Medulla oblongata (tissue), 1 donor: ENCODE measurements around the gene AMBN.
"Not testable (repeated sequence)": the region's sequence is repeated elsewhere in the genome, so short reads cannot be mapped to it uniquely, and the experiment has no call there.

Experiments
- DNase-seq: peaks from one replicate; pipeline ENCODE4 v3.0.0-alpha.2; 2015; ENCODE audit errors: extremely low spot score

Gene AMBN

DNA sequence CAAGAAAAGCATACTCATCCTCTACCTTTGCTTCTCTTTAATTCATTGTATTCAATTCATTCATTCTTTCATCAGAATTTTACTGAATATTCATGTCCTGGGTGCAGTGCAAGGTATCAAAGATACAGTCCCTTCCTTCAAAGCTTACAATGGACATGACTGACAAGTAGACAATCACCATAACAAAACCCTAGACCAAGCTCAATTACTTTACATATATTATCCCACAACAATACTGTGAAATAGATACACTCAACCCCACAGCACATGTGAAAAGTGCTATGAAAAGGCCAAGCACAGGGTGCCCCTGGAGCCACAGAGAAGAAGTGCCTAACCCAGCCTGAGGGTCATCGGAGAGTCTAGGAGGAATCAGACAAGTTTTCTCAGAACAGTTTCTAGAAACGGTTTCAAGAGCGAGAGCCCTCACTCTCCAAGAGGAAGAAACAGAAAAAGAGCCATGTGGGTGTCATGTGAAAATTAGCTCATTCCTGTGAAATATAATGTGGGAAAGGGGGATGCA is 15.3 kb downstream of the AMBN start:
- no peak for DNase-seq

DNA sequence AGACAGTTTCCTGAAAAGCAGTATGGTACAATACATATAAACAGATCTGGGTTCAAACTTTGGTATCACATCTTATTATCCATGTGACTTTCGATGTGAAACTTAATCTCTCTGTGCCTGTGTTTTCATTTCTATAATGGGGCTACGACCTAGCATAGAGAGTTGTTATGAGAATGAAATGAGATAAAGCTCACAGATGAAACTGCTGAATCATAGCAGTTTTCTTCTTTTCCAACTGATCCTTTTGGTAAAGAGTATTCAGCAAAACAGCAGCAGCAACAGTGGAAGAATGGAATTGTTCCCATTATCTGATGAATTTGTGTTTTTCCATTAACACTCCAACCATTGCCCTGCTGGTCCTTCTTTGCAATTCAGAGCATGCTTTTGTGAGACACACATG is 16.3 kb downstream of the AMBN start:
- DNase-seq: no peak

DNA sequence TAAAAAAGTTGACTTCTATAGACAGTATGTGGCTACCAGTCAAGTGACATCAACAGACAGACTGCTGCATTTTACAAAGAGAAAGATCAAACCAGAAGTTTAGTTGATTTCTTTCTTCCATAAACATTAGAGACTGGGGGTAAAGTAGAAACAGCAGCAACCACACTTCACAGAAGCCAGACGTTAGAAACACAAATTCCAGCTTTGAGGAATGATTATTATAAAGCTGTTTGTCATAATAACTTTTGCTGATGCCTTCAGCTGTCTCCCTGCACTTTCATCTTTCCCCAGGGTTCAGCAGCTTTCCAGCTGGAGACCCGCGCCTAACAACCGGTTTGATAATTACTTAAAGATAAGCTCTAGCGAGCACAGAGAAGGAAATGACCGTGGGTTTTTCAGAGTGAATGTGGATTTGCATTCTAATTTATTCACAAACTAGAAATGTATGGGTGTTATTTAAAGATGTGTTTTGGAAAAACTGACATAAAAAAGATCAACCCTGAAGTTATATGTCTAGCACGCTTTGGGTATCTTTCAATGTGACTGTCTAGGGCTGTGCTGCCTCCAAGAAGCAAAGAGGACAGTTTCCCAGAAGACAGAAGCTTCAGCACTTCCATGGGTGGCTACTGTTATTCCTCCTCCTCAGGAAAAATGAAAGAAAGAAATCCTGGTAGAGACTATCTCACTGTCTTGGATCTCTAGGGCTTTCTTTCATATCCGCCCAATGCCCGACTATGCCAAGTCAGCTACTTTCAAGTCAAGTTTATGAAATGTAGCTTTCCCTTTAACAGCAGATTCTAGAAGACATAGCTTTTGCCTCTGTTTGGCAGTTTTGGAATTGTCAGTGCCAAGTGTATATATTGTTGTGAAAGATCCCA is 21.5 kb downstream of the AMBN start:
- DNase-seq: no peak

DNA sequence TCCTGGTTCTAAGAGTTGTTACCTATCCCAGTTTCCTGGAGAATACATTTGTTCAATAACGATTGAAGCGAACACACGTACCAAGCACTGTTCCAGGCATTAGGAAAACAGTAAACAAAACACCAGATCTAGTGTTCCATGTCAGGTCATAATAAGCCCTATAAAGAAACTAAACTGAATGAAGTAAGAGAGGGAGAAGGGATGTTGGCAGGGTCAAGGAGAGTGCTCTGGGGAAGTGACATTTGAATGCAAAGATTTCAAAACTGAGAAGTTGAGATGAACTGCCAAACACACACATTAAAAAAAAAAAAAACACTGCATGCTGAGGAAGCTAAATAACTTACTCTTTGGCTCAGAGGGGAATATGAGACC is 22.1 kb downstream of the AMBN start:
- DNase-seq: no peak

DNA sequence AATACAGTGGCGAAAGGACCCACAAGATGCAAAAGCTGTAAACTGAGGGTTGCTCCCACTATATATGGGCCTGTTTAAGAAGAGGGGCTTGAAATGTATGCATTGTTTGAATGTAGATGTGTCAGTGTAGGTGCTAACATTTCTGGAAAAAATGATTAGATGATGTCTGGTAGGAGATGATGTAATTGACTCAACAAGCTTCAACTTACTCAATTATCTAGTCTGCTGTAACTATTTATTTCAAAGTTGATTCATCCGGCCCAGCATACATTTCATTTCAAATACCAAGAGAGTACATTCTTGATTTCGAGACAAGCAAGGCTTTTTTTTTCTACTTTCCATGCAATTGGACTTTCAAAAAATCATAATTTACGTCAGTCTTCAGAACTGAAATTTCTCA is 27.2 kb downstream of the AMBN start:
- DNase-seq: no peak

DNA sequence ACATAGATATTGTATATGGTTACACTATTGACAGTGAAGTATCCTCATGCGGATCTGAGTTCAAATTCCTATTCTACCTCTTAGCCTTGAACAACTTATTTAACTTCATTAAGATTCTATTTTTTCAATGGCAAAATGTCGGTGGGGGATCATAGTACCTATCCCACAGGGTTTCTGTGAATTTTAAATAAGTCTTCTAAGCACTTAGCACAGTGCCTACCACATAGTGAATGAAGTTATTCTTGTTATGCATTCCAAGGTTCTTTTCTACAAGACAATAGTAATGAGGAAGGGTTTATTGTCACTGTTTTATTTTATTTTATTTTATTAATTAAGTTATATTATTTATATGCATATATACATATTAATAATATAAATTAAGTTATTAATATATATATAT is 27.7 kb downstream of the AMBN start:
- no peak for DNase-seq

DNA sequence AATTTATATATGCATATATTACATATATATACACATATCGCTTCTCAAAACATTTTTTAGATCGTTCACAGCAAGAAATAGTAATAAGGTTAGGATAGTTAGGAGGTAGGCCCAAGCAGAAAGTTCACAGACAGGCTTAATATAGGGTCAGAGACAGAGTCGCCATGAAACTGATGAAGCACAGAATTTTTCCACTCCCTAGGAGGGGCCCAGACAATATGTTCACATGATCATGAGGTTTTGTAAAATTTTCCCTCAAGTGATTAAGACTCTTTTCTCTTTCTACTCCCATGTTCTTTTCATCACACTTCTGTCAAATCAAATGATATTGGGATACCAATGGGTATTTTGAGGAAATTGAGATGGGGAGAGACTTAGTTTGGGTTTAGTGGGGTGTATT is 31.3 kb downstream of the AMBN start:
- DNase-seq: no peak

DNA sequence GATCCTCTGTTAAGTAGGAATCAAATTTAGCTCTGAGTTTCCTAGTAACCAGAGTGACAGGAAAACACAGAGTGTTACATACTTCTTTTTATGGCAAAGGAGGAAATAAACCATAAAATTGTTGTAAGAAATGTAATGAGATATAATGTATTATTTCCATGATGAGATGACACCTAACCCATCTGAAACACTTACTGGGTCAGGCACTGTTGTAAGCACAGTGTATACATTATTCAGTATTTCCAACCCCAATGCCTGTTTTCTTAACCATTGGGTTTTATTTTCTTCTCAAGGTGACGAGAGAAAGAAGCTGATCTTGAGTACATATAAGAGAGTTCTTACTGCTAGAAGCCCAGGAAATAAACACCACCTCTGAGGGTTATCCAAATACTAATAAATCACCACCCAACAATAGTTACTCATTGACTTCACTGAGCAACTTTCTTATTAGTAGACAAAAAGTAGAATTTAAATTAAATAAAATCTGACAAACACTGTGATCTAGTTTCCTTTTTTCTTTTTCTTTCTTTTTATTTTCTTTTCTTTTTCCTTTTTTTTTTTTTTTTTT is 32.3 kb downstream of the AMBN start:
- no peak for DNase-seq

DNA sequence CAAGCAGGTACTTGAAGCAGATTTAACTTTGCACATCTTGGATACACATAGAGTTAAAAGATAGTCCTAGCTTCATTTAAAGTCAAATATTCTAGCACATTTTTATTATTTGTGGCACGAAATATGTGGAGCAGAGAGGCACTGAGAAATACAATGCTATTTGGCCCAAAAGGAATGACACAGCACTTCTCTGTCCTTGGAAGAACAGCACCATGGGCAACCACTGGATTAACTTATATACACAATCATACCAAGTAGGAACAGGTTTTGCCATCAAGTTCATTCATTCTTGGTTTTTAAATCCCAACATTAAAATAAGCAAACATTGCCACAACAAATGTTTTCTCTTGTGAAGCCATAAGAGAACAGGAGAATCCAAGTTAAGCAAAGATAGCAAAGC is 35.6 kb downstream of the AMBN start:
- DNase-seq: no peak

DNA sequence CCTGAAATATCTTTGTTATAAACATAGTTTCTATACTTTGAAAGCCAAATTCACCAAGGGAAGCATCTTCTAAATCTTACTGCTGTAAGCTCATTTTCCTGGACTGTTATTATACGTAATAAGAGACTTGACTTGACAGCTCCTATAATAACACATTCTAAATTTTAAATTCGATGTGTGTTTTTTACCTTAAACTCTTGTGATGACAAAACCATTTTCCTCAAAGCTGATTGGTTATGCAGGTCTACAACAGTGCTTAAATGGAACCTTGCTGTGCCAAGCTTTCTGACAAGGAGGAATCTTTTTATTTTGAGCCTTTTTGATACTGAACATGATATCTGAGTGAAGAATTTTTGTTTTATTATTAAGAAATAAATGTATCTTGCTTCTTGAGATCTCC is 36.4 kb downstream of the AMBN start, which contains the start of gene ENAM:
TSS of gene ENAM (plus strand) at position 301 of the 400 bp plus-strand sequence. CDS start 757 bp downstream, outside the sequence.
- no peak for DNase-seq

DNA sequence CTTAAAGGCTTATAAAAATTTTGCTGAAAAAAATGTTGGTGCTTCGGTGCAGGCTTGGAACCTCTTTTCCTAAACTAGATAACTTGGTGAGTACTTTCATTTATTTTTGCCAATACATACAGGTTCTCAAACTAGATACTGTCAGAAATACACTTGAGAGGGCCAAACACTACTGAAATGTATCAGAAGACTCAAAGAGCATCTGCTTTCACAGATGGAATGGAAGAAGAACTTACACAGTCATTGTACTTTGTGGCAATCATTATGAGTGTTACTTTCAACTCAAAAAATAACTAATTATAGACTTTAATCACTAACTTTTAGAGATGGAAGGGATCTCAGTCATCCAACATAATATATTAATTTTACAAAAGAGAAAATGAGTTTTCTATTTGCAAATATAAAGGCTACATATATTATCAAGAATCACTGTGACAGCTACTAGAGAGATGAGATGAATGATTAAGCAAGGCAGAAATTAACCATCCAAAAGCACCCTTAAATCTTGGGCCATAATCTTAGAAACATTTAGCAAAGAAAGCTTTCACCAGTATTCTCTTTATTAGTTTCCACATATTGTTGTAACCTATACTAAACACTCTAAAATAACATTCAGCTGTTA is 37.5 kb downstream of the AMBN start:
- no peak for DNase-seq

DNA sequence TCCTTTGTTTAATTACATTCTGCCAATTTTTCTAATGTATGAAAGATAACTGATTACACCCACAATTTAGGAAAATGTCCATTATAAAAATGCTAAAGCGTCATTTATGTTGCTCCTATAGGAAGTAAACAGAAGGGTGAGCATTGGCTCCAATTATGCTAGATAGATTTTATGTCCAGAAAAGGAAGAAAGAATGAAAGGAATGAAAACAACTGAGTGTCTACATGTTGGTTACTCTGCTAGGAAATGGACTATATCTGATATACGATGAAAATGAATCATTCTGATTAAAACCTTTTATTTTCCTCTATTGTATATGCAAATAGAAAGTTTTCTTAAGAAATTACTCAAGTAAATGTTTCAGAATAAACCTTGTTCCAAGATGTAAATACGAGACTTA is 38.1 kb downstream of the AMBN start:
- no peak for DNase-seq

DNA sequence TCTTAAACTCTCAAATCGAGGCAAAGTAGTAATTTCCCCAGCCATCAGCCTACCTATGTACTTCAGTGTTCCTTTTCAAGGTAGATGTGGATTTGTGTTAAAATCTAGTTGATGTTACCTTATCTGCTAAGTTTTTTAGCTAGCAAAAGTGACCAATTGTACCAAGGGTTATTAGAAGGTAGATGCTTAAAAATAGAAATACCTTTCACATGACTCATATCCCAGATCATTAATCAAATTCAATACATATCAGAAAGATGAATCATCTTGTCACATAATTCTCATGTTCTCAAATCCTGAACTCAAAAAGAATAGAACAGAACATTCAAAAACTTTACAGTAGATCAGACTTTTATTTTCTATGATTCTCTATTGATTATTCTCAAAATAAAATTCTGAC is 40.0 kb downstream of the AMBN start:
- no peak for DNase-seq

DNA sequence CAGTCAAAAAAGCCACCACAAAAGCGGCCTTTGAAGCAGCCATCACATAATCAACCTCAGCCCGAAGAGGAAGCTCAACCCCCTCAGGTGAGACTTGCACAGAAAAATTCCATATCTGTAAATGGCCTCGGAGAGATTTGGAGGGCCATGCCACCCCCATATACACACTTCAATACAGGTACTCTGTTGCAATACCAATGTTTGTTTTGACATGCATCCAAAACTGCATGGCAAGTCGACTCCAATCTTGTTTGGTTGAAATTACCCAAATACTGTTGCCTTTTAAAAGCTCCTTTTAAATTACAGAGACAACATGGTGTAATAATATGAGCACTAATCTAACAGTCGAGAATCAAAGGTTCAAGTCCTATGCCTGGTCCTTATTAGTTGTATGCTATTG is 42.4 kb downstream of the AMBN start:
- no peak for DNase-seq

DNA sequence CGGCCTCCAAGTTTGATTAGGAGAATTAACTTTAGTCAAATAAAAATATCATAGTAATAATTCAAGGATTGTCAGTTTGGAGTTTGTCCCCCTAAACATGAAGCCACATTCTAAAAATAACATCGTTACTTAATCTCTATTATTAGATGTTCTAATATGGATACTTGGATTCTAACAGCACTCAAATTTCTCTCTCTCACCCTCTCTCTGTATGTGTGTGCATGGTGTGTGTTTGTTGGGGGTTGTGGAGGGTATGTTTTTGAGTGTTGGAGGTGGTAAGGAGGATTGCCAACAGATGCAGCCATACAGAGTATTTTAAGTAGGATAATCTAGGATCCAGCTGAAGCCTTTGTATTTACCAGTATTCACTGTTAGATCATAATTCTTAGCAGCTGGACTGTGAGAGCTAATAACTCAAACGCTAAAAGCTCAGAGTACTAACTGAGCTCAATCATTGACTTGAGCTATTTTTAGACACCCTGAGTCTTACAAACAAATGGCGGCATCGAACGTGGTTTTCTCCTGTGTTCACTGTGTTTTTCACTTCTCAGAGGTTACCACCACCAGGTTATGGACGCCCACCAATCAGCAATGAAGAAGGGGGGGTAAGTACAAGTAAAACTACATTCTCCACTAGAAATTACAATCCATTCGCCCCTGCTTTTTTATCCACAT is 45.3 kb downstream of the AMBN start:
- DNase-seq: no peak

DNA sequence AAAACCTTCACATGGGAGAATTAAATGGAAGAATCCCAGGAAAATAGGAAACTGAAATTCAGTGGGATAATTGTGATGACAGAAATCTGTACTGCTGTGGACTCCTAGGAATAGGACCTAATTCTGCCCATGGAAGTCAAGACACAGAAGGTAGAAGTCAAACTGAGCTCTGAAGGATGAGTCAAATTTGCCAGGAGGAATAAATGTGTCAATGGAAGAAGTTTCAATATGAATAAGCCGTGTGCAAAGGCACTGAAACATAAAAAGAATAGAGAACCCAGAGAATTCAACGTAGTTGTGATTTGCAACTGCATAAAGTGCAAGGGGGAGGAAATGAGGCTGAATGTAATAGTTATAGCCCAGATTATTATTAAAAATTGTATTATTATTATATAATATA is 48.1 kb downstream of the AMBN start:
- no peak for DNase-seq

DNA sequence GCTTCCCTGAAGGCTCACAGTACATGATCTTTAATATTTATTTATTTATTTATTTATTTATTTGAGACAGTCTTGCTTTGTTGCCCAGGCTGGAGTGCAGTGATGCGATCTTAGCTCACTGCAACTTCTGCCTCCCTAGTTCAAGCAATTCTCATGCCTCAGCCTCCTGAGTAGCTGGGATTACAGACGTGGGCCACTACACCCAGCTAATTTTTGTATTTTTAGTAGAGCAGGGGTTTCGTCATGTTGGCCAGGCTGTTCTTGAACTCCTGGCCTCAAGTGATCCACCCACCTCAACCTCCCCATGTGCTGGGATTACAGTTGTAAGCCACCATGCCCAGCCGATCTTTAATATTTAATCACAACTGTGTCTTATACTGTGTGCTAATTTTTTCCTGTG is 58.7 kb downstream of the AMBN start:
- not testable (repeated sequence) for DNase-seq

DNA sequence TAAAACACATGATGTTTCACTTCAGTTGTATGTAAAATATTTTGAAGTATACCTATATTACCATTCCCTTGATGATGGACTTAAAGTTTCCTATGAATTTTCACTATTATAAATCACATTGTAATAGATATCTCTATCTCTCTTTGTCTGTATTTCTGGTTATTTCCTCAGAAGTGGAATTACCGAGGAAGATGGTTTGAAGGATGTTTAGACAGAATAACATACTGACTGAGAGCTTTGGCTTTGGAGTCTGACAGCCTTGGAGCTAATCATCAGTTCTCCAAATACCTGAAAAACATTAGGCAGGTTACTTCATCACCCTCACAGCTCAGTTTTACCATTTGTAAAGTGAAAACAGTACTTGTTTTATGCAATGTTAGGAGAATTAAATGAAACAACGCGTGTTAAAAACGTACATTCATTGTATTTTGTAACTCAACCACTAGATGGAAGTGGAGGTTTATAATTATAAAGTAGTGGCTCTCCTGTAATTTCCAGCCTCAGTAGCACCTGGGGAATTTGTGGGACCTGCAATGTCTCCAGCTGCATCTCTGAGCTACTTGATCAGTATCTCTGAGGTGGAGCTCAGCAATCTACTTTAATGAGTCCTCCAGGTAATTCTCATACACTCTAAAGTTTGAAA is 59.9 kb downstream of the AMBN start:
- peak; percentile 38 for DNase-seq

DNA sequence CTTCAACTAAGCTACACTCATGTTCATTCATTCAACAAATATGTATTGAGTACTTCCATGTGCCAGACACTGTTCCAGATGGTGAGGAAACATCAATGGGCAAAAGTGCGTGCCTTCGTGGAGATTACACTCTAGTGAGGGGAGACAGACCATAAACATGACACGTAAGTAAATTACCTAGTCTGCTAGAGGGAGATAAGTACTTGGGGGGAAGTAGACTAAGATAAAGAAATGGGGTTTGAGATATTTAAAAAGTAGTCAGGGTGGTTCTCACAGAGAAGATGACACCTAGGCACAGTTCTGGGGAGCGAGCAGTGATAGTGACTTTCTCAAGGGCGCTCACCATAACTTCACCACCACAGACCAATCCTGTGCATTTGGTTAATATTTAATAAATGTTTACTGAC is 62.6 kb downstream of the AMBN start:
- no peak for DNase-seq
